OCI-LY7 (cell line): ENCODE measurements around the gene STK38L.

Experiments used
- EZH2phosphoT487 ChIP-seq: fragments of 200-600 bp; sonication (generic); IDR thresholded peaks from 2 replicates; pipeline ENCODE4 v1.6.1; 2018; ENCODE audit warnings: low read depth, borderline replicate concordance, mild to moderate bottlenecking, mixed run types, antibody characterized with exemption, low read length, moderate library complexity, mixed read lengths
- TF ChIP-seq, protein P1 (sequence below): fragments of 200-600 bp; sonication (generic); conservative IDR thresholded peaks from 2 replicates; pipeline ENCODE4 v1.5.1; 2014; ENCODE audit warnings: mild to moderate bottlenecking, antibody characterized with exemption, low read length, moderate library complexity, mixed read lengths

DNA sequence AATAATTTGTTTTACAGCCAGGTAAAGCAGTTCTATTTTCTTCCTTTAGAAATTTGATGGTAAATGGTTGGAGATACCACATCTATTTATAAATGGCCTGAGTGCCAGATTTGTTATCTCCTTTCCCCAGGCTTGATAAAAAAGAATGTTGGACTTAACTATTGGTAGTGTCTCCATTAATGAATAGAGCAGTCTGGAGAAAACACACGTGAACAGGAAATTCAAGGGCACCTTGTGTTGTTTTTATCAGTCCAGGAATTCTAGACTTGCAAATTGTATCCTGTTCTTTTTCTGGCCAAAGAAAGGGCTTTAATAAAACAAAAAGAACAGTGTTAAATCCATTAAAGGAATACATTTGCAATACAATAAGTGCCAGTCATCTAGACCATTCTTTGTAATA lies 47.8 kb downstream of the STK38L start:
- TF ChIP-seq, protein P1, sequence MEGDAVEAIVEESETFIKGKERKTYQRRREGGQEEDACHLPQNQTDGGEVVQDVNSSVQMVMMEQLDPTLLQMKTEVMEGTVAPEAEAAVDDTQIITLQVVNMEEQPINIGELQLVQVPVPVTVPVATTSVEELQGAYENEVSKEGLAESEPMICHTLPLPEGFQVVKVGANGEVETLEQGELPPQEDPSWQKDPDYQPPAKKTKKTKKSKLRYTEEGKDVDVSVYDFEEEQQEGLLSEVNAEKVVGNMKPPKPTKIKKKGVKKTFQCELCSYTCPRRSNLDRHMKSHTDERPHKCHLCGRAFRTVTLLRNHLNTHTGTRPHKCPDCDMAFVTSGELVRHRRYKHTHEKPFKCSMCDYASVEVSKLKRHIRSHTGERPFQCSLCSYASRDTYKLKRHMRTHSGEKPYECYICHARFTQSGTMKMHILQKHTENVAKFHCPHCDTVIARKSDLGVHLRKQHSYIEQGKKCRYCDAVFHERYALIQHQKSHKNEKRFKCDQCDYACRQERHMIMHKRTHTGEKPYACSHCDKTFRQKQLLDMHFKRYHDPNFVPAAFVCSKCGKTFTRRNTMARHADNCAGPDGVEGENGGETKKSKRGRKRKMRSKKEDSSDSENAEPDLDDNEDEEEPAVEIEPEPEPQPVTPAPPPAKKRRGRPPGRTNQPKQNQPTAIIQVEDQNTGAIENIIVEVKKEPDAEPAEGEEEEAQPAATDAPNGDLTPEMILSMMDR: no peak
- no peak for TF ChIP-seq EZH2phosphoT487
